CD1c-positive myeloid dendritic cell (primary cell): ENCODE results near the gene USE1.
A peak's percentile ranks its signal among the peaks of the same experiment; 100 is the strongest.

Source experiments
- DNase-seq: peaks from one replicate; pipeline ENCODE4 v3.0.0-alpha.2; 2016; ENCODE audit errors: extremely low spot score

The USE1 gene

GRCh38 chr19:17205237-17206140 is 9.7 kb upstream of the USE1 start:
- peak; percentile 40 for DNase-seq

DNA sequence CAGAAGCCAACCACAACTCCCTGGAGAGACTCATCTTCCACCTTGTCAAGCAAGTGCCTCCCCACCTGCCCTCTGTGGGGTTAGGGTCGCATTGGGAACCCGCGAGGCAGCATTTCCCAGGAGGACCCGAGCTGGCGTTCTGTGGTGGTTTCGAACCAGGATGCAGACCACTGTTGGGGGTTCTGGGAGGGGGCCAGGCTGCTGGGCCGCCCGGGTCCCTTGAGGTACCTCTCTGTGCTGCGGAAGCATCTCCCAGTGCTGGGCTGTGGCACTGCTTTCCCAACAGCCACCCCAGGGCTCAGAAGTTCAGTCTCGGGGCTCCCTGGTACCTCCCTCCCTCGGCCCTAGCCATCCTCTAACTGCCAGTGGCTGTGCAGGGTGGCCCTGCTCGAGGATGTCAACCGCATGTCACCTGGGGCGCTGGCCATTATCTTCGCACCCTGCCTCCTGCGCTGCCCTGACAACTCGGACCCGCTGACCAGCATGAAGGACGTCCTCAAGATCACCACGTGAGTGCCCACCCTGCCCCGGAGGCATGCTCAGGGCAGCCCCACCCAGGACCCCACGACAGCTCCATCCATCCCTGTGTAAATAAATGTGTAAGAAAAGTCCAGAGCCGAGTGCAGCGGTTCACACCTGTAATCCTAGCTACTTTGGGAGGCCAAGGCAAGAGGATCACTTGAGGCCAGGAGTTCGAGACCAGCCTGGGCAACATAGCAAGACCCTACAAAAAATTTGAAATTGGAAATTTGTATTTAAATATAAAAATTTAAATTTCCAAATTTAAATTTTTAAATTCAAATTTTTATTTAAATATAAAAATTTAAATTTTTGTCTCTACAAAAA is 8.2 kb upstream of the USE1 start:
- no peak for DNase-seq

DNA sequence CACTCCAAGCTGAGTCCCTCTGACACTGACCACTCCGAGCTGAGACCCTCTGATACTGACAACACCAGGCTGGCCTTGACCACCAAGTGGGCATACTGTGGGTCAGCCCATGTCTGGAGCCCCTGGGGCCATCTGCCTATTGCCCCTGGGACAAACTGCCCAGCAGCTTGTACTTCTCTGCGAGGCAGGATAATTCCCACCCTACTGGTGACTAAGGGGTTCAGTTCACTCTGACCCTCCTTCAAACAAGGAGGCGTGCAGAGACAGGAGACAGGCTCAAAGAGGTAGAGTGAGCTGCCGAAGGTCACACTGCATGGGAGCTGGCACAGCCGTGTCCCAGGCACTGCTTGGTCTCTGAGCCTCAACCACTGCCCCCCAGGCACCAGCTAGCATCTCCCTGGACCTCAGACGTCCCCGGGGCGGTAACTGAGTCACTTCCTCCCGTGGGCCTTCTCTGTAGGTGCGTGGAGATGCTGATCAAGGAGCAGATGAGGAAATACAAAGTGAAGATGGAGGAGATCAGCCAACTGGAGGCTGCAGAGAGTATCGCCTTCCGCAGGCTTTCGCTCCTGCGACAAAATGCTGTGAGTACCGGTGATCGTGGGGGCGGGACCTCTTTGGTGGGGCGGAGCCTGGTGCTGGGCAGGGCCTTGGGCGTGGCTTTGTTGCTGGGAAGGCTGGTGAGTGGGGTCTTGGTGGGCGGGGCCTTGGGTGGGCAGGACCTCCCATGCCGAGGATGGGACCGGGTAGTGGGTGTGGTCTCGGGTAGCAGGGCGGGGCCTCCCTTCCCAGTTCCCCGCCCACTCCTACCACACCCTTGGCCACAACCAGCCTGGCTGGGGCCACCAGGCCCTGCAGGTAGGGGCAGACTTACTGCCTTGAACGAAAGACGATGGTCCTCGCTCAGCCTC is 5.8 kb upstream of the USE1 start:
- DNase-seq, result peak; percentile 15

GRCh38 chr19:17210296-17210695 is 4.9 kb upstream of the USE1 start:
- DNase-seq, result no peak

DNA sequence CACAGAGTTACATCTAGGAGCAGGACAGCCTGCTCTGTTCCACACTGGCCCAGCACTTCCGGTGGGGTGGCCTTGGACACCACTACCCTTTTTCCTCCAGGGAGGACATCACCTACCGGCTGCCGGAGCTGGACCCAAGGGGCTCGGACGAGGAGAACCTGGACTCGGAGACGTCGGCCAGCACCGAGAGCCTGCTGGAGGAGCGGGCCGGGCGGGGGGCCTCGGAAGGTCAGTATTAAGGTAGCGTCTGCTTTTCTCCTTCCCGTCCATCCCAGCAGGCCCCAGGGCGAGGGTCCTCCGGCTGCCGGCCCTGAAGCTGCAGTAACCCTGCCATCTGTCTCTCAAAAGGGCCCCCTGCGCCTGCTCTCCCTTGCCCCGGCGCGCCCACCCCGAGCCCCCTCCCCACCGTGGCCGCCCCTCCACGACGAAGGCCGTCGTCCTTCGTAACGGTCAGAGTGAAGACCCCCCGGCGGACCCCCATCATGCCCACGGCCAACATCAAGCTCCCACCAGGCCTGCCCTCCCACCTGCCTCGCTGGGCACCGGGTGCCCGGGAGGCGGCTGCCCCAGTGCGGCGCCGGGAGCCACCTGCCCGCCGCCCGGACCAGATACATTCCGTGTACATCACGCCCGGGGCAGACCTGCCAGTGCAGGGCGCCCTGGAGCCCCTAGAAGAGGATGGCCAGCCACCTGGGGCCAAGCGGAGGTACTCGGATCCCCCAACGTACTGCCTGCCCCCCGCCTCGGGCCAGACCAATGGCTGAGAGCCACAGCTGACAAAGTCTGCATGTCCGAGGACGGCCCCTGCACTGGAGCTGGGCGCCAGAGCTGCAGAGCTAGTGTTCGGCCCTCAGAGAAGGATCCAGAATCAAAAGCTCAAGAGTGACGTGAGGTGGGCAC is 3.4 kb upstream of the USE1 start:
- DNase-seq, result no peak

GRCh38 chr19:17213334-17213733 is 1.8 kb upstream of the USE1 start:
- DNase-seq, result no peak

GRCh38 chr19:17214508-17215126 is 540 bp upstream of the USE1 start:
- DNase-seq, result no peak

GRCh38 chr19:17216058-17216670 is 1.0 kb downstream of the USE1 start:
- DNase-seq, result no peak

DNA sequence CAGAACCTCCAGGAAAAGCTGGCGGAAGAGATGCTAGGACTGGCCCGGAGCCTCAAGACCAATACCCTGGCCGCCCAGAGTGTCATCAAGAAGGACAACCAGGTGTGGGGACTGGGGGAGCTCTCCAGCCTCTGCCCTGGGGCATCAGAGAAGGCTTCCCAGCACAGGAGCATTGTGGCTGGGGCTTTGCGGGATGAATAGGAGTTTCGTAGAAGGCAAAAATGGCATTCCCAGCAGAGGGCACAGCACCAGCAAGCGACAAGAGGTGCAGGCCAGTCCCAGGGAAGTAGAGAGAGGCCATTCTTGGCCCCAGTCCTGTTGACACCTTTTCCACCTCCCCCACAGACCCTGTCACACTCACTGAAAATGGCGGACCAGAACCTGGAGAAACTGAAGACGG is 4.1 kb downstream of the USE1 start:
- DNase-seq, result no peak

GRCh38 chr19:17220207-17220758 is 5.1 kb downstream of the USE1 start:
- peak; percentile 51 for DNase-seq

DNA sequence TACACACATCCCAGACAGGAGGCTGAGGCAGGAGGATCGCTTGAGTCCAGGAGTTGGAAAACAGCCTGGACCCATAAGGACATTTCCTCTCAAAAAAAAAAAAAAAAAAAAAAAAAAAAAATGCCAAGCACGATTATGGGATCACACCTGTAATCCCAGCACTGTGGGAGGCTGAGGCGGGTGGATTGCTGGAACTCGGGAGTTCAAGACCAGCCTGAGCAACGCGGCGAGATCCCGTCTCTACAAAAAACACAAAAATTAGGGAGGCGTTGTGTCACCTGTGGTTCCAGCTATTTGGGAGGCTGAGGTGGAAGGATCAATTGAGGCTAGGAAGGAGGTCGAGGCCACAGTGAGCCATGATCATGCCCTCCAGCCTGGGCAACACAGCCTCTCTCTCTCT is 9.9 kb downstream of the USE1 start:
- DNase-seq, result no peak

GRCh38 chr19:17226002-17226933 is 11.1 kb downstream of the USE1 start, which contains the start of gene OCEL1:
TSS of gene OCEL1 (plus strand) at chr19:17226226. CDS start at chr19:17226248, 22 bp downstream.
- peak; percentile 99 for DNase-seq

DNA sequence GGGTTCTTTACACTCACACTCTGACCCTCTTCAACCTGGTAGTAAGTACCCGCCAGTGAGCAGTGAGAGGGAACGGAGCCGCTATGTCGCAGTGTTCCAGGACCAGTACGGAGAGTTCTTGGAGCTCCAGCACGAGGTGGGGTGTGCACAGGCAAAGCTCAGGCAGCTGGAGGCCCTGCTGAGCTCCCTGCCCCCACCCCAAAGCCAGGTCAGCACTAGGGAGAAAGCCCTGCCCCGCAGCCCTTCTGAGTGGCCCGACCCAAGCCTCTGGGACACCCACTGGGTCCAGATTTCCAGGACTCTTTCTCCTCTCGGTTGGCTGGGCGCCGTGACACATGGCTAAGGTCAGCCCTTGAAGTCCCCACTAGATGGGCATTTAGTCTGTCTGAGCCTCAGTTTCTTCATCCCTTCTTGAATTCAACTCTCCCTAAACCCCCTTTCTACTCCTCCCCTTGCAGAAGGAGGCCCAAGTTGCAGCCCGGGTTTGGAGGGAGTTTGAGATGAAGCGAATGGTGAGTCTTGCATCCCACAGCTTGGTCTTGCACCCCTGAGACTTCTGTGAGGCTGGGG is 12.7 kb downstream of the USE1 start:
- DNase-seq, result no peak

- no peak for DNase-seq
Measured at GRCh38 chr19:17229890-17230289, 14.7 kb downstream of the USE1 start.

DNA sequence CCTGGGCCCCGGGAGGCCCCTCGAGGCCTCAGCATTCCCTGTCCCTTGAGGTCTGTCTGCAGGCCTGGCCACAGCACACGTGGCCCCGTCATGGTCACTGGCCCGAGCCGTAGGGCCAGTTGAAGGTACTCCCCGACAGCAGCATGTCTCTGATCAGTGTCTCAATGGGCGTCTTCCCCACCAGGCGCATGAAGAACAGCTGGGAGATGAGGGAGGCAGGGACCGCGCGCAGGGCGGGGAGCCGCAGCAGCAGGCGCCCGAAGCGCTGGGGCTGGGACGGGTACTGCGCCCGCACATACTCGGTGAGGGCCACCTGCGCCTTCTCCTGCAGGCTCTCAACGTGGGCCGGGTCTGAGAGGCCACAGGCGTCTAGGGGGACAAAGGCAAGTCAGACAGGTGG is 17.1 kb downstream of the USE1 start:
- no peak for DNase-seq

- DNase-seq, result peak; percentile 47
Measured at GRCh38 chr19:17234911-17235299, 19.7 kb downstream of the USE1 start.

- DNase-seq, result peak; percentile 84
Measured at GRCh38 chr19:17235300-17235970, 20.3 kb downstream of the USE1 start.
